Measurements from ENCODE around the gene PAK5. TPM values are rescaled to one million over a fixed set of nuclear protein-coding genes. Genes with fewer than 3 reads are reported as not detected.

Gene PAK5
- total and polyA plus RNA-seq, 11 donors, result not detected

DNA sequence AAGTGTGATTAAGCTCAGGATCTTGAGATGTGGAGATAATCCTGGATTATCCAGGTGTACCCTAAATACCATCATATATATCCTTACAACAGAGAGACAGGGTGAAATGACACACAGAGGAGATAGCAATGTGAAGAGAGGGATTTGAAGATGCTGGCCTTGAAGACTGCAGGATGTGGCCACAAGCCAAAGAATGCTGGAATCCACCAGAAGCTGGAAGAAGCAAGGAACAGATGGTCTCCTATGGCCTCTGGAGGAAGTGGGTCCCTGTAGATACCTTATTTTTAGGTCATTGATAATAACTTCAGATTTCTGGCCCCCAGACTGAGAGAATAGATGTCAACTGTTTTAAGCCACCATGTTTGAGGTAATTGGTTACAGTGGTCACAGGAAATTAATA lies 95.0 kb downstream of the PAK5 start:
- no peak overlapping the region for H3K4me3 ChIP-seq
- peaks cover 0 to 7% (median 0%) of the 10 kb centered on the region in 12 donors for H3K9me3 ChIP-seq
- no peak for ATAC-seq
- no peaks in the 10 kb centered on the region for H3K4me1 ChIP-seq
- DNase-seq, result no peak
- TF ChIP-seq, protein P1, sequence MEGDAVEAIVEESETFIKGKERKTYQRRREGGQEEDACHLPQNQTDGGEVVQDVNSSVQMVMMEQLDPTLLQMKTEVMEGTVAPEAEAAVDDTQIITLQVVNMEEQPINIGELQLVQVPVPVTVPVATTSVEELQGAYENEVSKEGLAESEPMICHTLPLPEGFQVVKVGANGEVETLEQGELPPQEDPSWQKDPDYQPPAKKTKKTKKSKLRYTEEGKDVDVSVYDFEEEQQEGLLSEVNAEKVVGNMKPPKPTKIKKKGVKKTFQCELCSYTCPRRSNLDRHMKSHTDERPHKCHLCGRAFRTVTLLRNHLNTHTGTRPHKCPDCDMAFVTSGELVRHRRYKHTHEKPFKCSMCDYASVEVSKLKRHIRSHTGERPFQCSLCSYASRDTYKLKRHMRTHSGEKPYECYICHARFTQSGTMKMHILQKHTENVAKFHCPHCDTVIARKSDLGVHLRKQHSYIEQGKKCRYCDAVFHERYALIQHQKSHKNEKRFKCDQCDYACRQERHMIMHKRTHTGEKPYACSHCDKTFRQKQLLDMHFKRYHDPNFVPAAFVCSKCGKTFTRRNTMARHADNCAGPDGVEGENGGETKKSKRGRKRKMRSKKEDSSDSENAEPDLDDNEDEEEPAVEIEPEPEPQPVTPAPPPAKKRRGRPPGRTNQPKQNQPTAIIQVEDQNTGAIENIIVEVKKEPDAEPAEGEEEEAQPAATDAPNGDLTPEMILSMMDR (IDR thresholded peaks at IDR 0.05), result no peak
- intact Hi-C loops (cut with DNase I), result no loop called here
- no peak overlapping the region for H3K27ac ChIP-seq
- no peaks in the 10 kb centered on the region for H3K36me3 ChIP-seq
- H3K27me3 ChIP-seq, result no peaks in the 10 kb centered on the region

GRCh38 chr20:9742821-9743220 lies 96.1 kb downstream of the PAK5 start:
- no peak for DNase-seq
- Histone ChIP-seq H3K36me3 (no peaks in the 10 kb centered on the region), H3K9me3 (peaks cover 0 to 7% (median 0%) of the 10 kb centered on the region in 12 donors), H3K4me1 (no peaks in the 10 kb centered on the region), H3K4me3 (no peak overlapping the region), H3K27ac (no peak overlapping the region), H3K27me3 (no peaks in the 10 kb centered on the region)
- TF ChIP-seq POLR2A (IDR thresholded peaks at IDR 0.05), result no peak
- TF ChIP-seq, protein P1 (IDR thresholded peaks at IDR 0.05), result no peak
- ATAC-seq, result no peak
- 75 to 82% (median 81%) methylated on average over 5 of the region's 5 CpGs for WGBS, 4 donors
- intact Hi-C loops (cut with DNase I), result no loop called here

GRCh38 chr20:9741996-9742395 lies 96.9 kb downstream of the PAK5 start:
- ATAC-seq (no peak), DNase-seq (no peak)
- TF ChIP-seq, protein P1 (IDR thresholded peaks at IDR 0.05), result no peak
- TF ChIP-seq POLR2A (IDR thresholded peaks at IDR 0.05), result no peak
- Histone ChIP-seq H3K4me1 (no peaks in the 10 kb centered on the region), H3K9me3 (peaks cover 0 to 7% (median 0%) of the 10 kb centered on the region in 12 donors), H3K27me3 (no peaks in the 10 kb centered on the region), H3K36me3 (no peaks in the 10 kb centered on the region), H3K27ac (no peak overlapping the region), H3K4me3 (no peak overlapping the region)
- intact Hi-C loops (cut with DNase I), result no loop called here
- 61 to 84% (median 76%) methylated on average over 3 of the region's 3 CpGs for WGBS, 4 donors

DNA sequence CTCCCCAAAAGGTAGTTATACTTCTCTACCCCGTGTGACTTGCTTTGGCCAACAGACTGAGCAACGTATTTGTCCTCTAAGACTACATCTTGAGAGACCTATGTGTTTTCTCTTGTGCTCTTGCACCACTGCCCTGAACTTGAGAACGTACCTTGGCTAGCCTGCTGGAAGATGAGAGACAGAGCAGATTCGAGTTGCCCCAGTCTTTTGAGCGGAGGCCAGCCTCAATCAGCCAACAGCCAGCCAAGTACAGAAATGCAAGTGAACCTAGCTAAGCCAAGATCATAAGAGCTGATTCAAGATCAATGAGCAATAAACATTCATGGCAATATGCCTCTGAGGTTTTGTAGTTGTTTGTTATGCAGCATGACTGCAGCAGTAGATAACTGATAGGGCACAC lies 98.4 kb downstream of the PAK5 start:
- peaks cover 0 to 9% (median 0%) of the 10 kb centered on the region in 12 donors for H3K9me3 ChIP-seq
- WGBS, 4 donors, result 68 to 72% (median 69%) methylated on average over 5 of the region's 5 CpGs
- H3K27ac ChIP-seq, result no peak overlapping the region
- intact Hi-C loops (cut with DNase I), result no loop called here
- H3K36me3 ChIP-seq, result no peaks in the 10 kb centered on the region
- DNase-seq (no peak), ATAC-seq (no peak)
- no peaks in the 10 kb centered on the region for H3K27me3 ChIP-seq
- TF ChIP-seq, protein P1 (IDR thresholded peaks at IDR 0.05), result no peak
- no peak for TF ChIP-seq POLR2A (IDR thresholded peaks at IDR 0.05)
- no peaks in the 10 kb centered on the region for H3K4me1 ChIP-seq
- H3K4me3 ChIP-seq, result no peak overlapping the region
